Kidney (tissue), 14 donors: ENCODE results near the gene ABCA1. TPM values are rescaled to one million over a fixed set of nuclear protein-coding genes. Genes with fewer than 3 reads are reported as not detected.

Experiments
- DNase-seq, 5 donors: peaks; one replicate each; pipeline ENCODE4 v3.0.0-alpha.2; 2013 to 2020
- FAIRE-seq: peaks from 2 replicates; lab custom pipeline; 2012; peaks lifted over from hg19 to GRCh38; lab: Jason Lieb, UNC
- H3K27ac ChIP-seq, 2 donors: one replicate each; pipeline ENCODE4 v1.7.0; 2013; ENCODE audit warnings: low read depth in 2 of 2, low read length in 2 of 2, inconsistent platforms in 1 of 2
- H3K27me3 ChIP-seq: one replicate; pipeline ENCODE4 v1.7.1; 2013; ENCODE audit warnings: low read length, inconsistent platforms; ENCODE audit not compliant: control insufficient read depth, insufficient read depth
- H3K36me3 ChIP-seq, 3 donors: one replicate each; pipeline versions ENCODE4 v1.7.0 to v1.7.1; 2013; ENCODE audit warnings: low read length in 3 of 3, control low read depth in 1 of 3, inconsistent platforms in 1 of 3; ENCODE audit not compliant: insufficient read depth in 3 of 3, control insufficient read depth in 2 of 3
- H3K4me1 ChIP-seq, 3 donors: one replicate each; pipeline versions ENCODE4 v1.7.0 to v1.7.1; 2013; ENCODE audit warnings: low read length in 3 of 3, inconsistent platforms in 1 of 3, low read depth in 1 of 3; ENCODE audit not compliant: control insufficient read depth in 2 of 3, insufficient read depth in 2 of 3
- H3K4me3 ChIP-seq, 3 donors: one replicate each; pipeline versions ENCODE4 v1.7.0 to v1.8.1; 2013; ENCODE audit warnings: low read length in 3 of 3, control low read depth in 1 of 3, inconsistent platforms in 1 of 3
- H3K9ac ChIP-seq, 3 donors: one replicate each; pipeline versions ENCODE4 v1.7.0 to v1.7.1; 2013; ENCODE audit warnings: low read length in 3 of 3, control low read depth in 1 of 3, inconsistent platforms in 1 of 3
- H3K9me3 ChIP-seq, 3 donors: one replicate each; pipeline versions ENCODE4 v1.7.0 to v1.7.1; 2013; ENCODE audit warnings: low read length in 3 of 3, control low read depth in 1 of 3, inconsistent platforms in 1 of 3; ENCODE audit not compliant: control insufficient read depth in 2 of 3, insufficient read depth in 1 of 3
- CTCF ChIP-seq: IDR thresholded peaks from 3 replicates; pipeline ENCODE4 v1.5.1; 2012; ENCODE audit warnings: mild to moderate bottlenecking, moderate library complexity, borderline replicate concordance; ENCODE audit not compliant: insufficient read depth; ENCODE audit errors: extremely low read depth
- intact Hi-C: fragments of 100-400 bp; cut with DNase I; formaldehyde crosslinking; loops from one replicate; pipeline ENCODE4 v1.11.1; 2022
- polyA plus RNA-seq: library from polyadenylated mRNA; stranded (reverse); fragments of 350-450 nt; fragmentation: Illumina TruSeq; extraction: RNeasy Lipid Tissue Mini Kit (QIAGEN cat#74804); gene quantifications from one replicate; pipeline ENCODE4 v1.2.3, GENCODE V29; 2014; ENCODE audit warnings: low read depth, low replicate concordance; ENCODE audit not compliant: insufficient read depth
- total RNA-seq: library from RNA; stranded (reverse); fragmentation: NEBNext Ultra II Directional; extraction: Animal tissue kit (Norgen Biotek cat#: 25700); gene quantifications from one replicate; pipeline ENCODE4 v1.2.1, GENCODE V29; 2021
- donor health status: control.
- donor health status: control.
- donor health status: control.
- donor health status: control.
- donor health status: control.
- donor health status: DM: yes; HTN: yes; CAD: no.
- donor health status: Normal renal cell carcinoma (clear cell type).

Gene ABCA1
- total and polyA plus RNA-seq, 2 donors from 2014 or later = 1.4 to 26.1 TPM

- H3K9me3 ChIP-seq = no peaks in the 10 kb centered on the region
- TF ChIP-seq CTCF = no peak
- no peak overlapping the region for H3K27ac ChIP-seq
- H3K36me3 ChIP-seq = peaks cover 0 to 71% (median 50%) of the 10 kb centered on the region in 3 donors
- FAIRE-seq = no peak
- DNase-seq = no peak
- H3K27me3 ChIP-seq = no peaks in the 10 kb centered on the region
- H3K4me3 ChIP-seq = no peak overlapping the region
- no peaks in the 10 kb centered on the region for H3K4me1 ChIP-seq
- H3K9ac ChIP-seq = no peak overlapping the region
- intact Hi-C loops = no loop called here
Observed at GRCh38 chr9:104788251-104788650, 139.7 kb downstream of the ABCA1 start.

- H3K9me3 ChIP-seq = no peaks in the 10 kb centered on the region
- FAIRE-seq (no peak), DNase-seq (no peak)
- H3K4me1 ChIP-seq = no peaks in the 10 kb centered on the region
- H3K27me3 ChIP-seq = no peaks in the 10 kb centered on the region
- H3K36me3 ChIP-seq = peaks cover 0 to 71% (median 45%) of the 10 kb centered on the region in 3 donors
- no peak for TF ChIP-seq CTCF
- H3K27ac ChIP-seq = no peak overlapping the region
- no peak overlapping the region for H3K4me3 ChIP-seq
- intact Hi-C loops = no loop called here
- H3K9ac ChIP-seq = no peak overlapping the region
Observed at GRCh38 chr9:104787306-104788015, 140.5 kb downstream of the ABCA1 start.

GRCh38 chr9:104786293-104786692 lies 141.7 kb downstream of the ABCA1 start:
- H3K9me3 ChIP-seq = no peaks in the 10 kb centered on the region
- TF ChIP-seq CTCF = no peak
- no peak for DNase-seq
- H3K27me3 ChIP-seq = no peaks in the 10 kb centered on the region
- no peak overlapping the region for H3K9ac ChIP-seq
- H3K36me3 ChIP-seq = peaks cover 0 to 61% (median 40%) of the 10 kb centered on the region in 3 donors
- FAIRE-seq = no peak
- H3K27ac ChIP-seq = no peak overlapping the region
- no peak overlapping the region for H3K4me3 ChIP-seq
- no peaks in the 10 kb centered on the region for H3K4me1 ChIP-seq
- intact Hi-C loops = no loop called here
